ENCODE results near the gene RRP9.

RRP9 gene

DNA sequence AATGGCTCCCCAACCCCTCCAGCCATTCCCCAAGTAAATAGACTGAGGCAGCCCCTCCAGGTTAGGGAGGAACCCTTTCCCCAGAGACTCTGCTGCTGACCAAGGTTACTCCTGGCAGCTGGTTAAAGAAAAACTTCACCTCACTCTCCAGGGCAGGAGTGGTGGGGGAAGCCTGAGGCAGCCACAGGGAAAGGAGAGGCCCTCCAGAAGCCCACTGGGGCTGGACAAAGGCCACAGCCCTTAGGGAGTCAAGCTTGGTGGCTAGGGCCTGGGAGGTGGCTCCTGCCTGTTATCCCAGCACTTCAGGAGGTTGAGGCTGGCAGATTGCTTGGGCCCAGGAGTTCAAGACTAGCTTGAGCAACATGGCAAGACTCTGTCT is 42.6 kb upstream of the RRP9 start:
- TF ChIP-seq, protein P1, sequence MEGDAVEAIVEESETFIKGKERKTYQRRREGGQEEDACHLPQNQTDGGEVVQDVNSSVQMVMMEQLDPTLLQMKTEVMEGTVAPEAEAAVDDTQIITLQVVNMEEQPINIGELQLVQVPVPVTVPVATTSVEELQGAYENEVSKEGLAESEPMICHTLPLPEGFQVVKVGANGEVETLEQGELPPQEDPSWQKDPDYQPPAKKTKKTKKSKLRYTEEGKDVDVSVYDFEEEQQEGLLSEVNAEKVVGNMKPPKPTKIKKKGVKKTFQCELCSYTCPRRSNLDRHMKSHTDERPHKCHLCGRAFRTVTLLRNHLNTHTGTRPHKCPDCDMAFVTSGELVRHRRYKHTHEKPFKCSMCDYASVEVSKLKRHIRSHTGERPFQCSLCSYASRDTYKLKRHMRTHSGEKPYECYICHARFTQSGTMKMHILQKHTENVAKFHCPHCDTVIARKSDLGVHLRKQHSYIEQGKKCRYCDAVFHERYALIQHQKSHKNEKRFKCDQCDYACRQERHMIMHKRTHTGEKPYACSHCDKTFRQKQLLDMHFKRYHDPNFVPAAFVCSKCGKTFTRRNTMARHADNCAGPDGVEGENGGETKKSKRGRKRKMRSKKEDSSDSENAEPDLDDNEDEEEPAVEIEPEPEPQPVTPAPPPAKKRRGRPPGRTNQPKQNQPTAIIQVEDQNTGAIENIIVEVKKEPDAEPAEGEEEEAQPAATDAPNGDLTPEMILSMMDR (conservative IDR thresholded peaks at IDR 0.05; ENCODE audit: low read length) = no peak
- no peak for DNase-seq (ENCODE audit: low read depth)
- peak overlapping the region; percentile 72; the same call in 1 of the 2 replicates for H3K4me3 ChIP-seq (ENCODE audit: low read length)

DNA sequence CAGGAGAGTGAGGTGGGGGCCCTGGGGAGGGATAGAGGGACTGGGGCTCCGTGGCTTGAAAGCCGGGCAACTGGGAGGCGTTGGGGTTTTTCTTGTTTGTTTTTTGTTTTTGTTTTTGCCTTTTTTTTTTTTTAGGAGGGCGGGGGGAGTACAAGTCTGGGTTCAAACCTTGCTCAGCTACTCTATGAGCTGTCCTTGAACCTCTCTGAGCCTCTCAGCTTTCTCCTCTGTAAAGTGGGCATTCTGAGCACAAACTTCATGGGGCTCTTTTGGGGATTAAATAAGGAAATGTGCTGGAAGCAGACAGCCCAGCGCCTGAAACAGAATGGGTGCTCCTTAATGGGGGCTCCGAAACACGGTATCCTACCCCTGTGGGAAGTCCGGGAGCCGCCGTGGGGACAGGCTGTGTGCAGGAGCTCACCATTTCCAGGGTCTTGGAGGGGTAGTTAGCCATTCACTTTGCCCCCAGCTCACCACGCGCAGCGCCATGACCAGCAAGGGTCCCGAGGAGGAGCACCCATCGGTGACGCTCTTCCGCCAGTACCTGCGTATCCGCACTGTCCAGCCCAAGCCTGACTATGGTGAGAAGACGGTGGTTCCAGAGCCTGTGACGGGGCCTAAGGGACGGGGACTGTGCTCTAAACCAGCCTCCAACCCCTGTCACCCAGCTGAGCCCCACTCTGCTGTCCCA is 42.0 kb upstream of the RRP9 start:
- no peak for DNase-seq (ENCODE audit: low read depth)
- H3K4me3 ChIP-seq (ENCODE audit: low read length) = peak overlapping the region; percentile 72
- TF ChIP-seq, protein P1 (conservative IDR thresholded peaks at IDR 0.05; ENCODE audit: low read length) = no peak

DNA sequence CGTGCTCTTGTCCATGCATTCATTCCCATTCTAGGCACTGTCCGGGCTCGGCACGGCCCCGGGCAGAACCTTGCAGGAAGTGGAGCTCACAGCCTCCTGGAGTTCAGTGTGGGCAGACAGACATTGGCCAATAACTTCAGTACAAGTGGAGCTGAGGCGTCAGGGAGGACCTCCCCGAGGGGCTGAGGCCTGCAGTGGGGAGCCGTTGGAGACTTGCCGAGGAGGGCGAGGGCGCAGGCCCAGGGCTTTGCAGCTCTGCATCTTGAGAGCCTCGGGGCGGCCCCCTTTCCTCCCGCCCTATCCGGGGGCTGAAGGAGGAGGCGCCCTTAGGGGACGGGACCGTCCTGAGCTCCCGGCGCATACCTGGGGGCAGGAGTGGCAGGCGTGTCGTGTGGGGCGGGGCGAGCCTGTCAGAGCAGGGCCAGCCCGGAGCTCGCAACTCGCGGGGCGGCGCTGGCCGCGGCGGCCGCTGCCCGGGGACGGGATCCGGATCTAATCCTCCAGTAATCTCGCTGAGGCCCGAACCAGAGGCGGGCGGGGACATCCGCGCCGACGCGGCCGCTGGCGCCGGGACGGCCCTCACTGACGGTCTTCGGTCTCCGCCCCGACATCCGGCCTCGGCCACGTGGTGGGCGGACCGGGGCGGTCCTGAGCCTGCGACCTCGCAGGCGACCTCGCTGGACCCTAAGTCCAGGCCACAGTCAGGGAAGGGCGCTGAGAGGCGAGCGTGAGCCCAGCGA is 41.3 kb upstream of the RRP9 start, which contains the start of gene ACY1:
Gene ACY1 (plus strand): TSS at position 698 of the 740 bp plus-strand sequence. CDS start 530 bp downstream, outside the sequence.
- peak; percentile 84 for DNase-seq (ENCODE audit: low read depth)
- TF ChIP-seq, protein P1 (conservative IDR thresholded peaks at IDR 0.05; ENCODE audit: low read length) = no peak
- H3K4me3 ChIP-seq (ENCODE audit: low read length) = peak within 1 kb of the TSS; percentile 72

DNA sequence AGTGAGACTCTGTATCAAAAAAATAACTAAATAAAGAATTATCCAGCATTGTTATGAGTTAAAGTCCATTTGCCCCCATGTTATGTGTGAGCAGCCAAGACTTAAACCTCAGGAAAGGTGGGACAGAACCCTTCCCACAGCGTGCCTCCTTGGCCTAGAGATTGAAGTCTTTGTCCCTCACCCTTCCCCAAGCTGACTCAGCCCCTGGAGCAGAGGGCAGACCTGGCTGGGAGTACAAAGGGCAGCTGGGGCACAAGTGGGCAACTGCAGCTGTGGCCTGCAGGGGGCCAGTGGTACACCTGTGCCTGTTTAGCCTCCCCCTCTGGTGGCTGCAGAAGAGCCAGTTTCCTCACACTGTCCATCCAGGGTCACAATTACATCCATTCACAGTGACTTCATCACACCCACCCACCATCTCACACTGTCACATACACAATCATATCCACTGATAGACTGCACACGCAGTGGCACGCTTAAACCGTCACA is 40.7 kb upstream of the RRP9 start:
- DNase-seq (ENCODE audit: low read depth) = no peak
- H3K4me3 ChIP-seq (ENCODE audit: low read length) = peak overlapping the region; percentile 72
- TF ChIP-seq, protein P1 (conservative IDR thresholded peaks at IDR 0.05; ENCODE audit: low read length) = peak; percentile 51

DNA sequence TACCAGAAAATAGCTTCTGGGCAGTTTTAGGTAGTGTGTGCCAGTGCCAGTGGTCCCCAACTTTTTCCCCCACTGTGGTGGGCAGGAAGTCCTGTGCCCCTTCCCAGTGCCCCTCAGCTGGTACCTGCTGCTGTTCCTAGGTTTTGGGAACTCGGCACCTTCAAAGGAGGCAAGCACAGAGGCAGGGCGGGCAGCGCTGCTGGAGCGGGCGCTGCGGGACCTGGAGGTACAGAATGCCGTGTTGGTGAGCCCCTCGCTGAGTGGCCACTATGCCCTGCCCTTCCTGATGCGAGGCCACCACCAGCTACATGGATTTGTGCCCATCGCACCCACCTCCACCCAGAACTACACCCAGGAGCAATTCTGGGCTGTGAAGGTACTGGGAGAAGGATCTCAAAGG is 38.5 kb upstream of the RRP9 start:
- no peak for DNase-seq (ENCODE audit: low read depth)
- TF ChIP-seq, protein P1 (conservative IDR thresholded peaks at IDR 0.05; ENCODE audit: low read length) = no peak
- H3K4me3 ChIP-seq (ENCODE audit: low read length) = no peak overlapping the region

DNA sequence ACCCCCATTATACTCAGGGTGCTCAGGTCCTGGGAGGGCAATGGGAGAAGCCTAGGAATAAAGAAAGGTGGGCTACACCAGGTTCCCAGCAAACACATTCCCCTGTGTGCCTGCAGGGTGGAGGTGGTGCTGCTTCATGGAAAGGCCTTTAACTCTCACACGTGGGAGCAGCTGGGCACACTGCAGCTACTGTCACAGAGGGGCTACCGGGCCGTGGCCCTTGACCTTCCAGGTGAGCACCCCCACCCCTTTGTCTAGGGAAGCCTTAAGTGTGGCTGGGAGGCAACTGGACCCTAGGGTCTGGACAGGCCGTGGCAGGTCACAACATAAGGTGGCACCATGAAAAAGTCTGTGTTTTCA is 36.4 kb upstream of the RRP9 start:
- TF ChIP-seq, protein P1 (conservative IDR thresholded peaks at IDR 0.05; ENCODE audit: low read length) = no peak
- no peak overlapping the region for H3K4me3 ChIP-seq (ENCODE audit: low read length)
- DNase-seq (ENCODE audit: low read depth) = no peak

Measured in AG10803 (cell line).